WERI-Rb-1 (cell line): ENCODE measurements around the gene ELAVL1.

Experiments used
- DNase-seq: peaks from one replicate; pipeline ENCODE4 v3.0.0-alpha.2; 2020
- H3K27ac ChIP-seq: fragments of 250-450 bp; sonication (Bioruptor Pico); 2 replicates; pipeline ENCODE4 v1.5.1; 2020; ENCODE audit warnings: mild to moderate bottlenecking, moderate library complexity
- H3K27me3 ChIP-seq: fragments of 250-450 bp; sonication (Bioruptor Pico); 2 replicates; pipeline ENCODE4 v1.5.1; 2021; ENCODE audit warnings: mild to moderate bottlenecking, low read depth, moderate library complexity; ENCODE audit not compliant: insufficient read depth, severe bottlenecking
- H3K36me3 ChIP-seq: fragments of 250-450 bp; sonication (Bioruptor Pico); 2 replicates; pipeline ENCODE4 v1.5.1; 2020; ENCODE audit warnings: mild to moderate bottlenecking, moderate library complexity
- H3K4me3 ChIP-seq: 2 replicates; pipeline ENCODE4 v1.5.1; 2011; ENCODE audit warnings: low read depth, mild to moderate bottlenecking, control low read depth, low read length
- H3K9me3 ChIP-seq: fragments of 250-450 bp; sonication (Bioruptor Pico); 2 replicates; pipeline ENCODE4 v1.5.1; 2021; ENCODE audit warnings: mild to moderate bottlenecking, moderate library complexity; ENCODE audit not compliant: severe bottlenecking
- CTCF ChIP-seq: IDR thresholded peaks from 2 replicates; pipeline ENCODE4 v1.5.1; 2011; ENCODE audit warnings: low read depth, mild to moderate bottlenecking, control low read depth, inconsistent platforms, low read length

The ELAVL1 gene

GRCh38 chr19:7993560-7993959, 11.9 kb downstream of the ELAVL1 start:
- H3K4me3 ChIP-seq, result no peak overlapping the region
- H3K27ac ChIP-seq, result no peak overlapping the region
- H3K36me3 ChIP-seq, result peaks cover 49% of the 10 kb centered on the region

GRCh38 chr19:7992575-7992974, 12.9 kb downstream of the ELAVL1 start:
- Histone ChIP-seq H3K36me3 (peaks cover 52% of the 10 kb centered on the region), H3K27ac (no peak overlapping the region), H3K27me3 (no peaks in the 10 kb centered on the region), H3K9me3 (no peaks in the 10 kb centered on the region), H3K4me3 (no peak overlapping the region)
- TF ChIP-seq CTCF, result no peak
- DNase-seq, result no peak

More at GRCh38 chr19:7993560-7993959, 11.9 kb downstream of the ELAVL1 start:
- no peak for TF ChIP-seq CTCF
- no peak for DNase-seq
- H3K27me3 ChIP-seq, result no peaks in the 10 kb centered on the region
- no peaks in the 10 kb centered on the region for H3K9me3 ChIP-seq

GRCh38 chr19:7989071-7989575, 16.3 kb downstream of the ELAVL1 start:
- Histone ChIP-seq H3K27ac (no peak overlapping the region), H3K36me3 (peaks cover 77% of the 10 kb centered on the region), H3K27me3 (no peaks in the 10 kb centered on the region), H3K9me3 (no peaks in the 10 kb centered on the region), H3K4me3 (no peak overlapping the region)
- DNase-seq, result no peak
- no peak for TF ChIP-seq CTCF

- H3K36me3 ChIP-seq, result peaks cover 85% of the 10 kb centered on the region
- H3K27me3 ChIP-seq, result no peaks in the 10 kb centered on the region
- no peak overlapping the region for H3K27ac ChIP-seq
- no peaks in the 10 kb centered on the region for H3K9me3 ChIP-seq
- TF ChIP-seq CTCF, result no peak
- no peak overlapping the region for H3K4me3 ChIP-seq
- DNase-seq, result no peak
Observed at GRCh38 chr19:7988307-7988706, 17.1 kb downstream of the ELAVL1 start.

- TF ChIP-seq CTCF, result no peak
- DNase-seq, result no peak
- Histone ChIP-seq H3K27ac (no peak overlapping the region), H3K9me3 (no peaks in the 10 kb centered on the region), H3K4me3 (no peak overlapping the region), H3K36me3 (peaks cover 92% of the 10 kb centered on the region), H3K27me3 (no peaks in the 10 kb centered on the region)
Observed at GRCh38 chr19:7987114-7987768, 18.2 kb downstream of the ELAVL1 start.
